NCI-H146 treated with DMSO at 0.1 percent for 48 hours (cell line): ENCODE results near the gene UBIAD1.

Source experiments
- DNase-seq: peaks from one replicate; lab custom pipeline; 2025; ENCODE audit not compliant: unreplicated experiment; lab: John Stamatoyannopoulos, UW

The UBIAD1 gene

DNA sequence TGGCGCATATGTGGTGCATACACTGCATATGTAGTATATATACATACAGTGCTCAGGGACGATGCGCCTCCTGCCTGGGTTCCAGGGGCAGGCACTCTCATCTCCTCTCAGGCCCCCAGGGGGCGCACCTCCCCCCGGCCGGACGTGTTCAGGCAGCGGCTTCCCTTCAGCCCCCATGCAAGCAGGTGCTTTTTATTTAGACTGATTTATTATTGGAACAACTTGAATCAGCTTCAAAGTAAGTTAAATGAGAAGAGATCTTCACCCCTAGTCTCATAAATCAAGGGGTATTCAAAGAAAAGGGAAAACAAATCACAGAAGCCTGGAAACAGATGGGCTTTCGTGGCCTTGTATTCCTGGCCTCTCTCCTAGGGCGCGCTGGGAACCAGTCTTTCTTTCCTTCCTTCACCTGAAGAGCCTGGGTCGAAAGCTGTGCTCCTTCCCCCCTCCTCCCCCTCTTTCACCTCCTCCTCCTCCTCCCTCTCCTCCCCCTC, 64.6 kb downstream of the UBIAD1 start:
- peak; percentile 11 for DNase-seq
